GM20000 (cell line): ENCODE data around the gene TJAP1.

ENCODE experiments used
- DNase-seq: peaks from one replicate; pipeline ENCODE4 v3.0.0; 2012; ENCODE audit warnings: low spot score
- TF ChIP-seq, protein P1 (sequence below): IDR thresholded peaks from 2 replicates; pipeline ENCODE4 v1.5.1; 2012; ENCODE audit warnings: mild to moderate bottlenecking, control low read depth; ENCODE audit errors: extremely low read depth, missing control alignments

The TJAP1 gene

DNA sequence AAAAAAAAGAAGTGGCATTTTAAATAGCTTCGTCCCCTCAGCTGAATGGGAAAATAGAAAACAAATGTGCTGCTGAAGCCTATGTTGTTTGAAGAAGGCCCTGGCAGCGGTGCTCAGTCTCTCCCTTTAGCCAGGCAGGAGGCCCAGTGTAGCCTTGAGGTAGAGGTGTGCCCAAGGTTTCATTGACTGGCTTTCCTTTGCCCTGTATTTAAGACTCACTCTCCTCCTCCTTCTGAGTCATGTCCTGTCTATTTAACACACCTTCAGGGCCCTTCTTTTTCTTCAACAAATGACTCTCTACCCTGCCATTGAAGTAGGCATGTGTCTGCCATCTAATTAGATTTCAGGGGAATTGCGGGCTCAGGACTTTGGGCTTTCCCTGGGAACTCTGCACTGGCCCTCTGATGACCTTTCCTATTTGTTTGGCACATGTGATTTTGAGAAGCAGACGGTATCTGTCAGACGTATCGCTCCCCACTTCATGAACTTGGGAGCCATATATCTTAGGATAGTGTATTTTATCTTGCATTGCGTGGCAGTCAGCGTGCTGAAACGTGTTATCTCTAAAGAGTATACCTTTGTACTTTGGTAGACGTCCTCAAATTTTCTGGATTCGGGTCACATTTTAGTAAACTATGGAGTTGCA, 4.3 kb downstream of the TJAP1 start:
- TF ChIP-seq, protein P1, sequence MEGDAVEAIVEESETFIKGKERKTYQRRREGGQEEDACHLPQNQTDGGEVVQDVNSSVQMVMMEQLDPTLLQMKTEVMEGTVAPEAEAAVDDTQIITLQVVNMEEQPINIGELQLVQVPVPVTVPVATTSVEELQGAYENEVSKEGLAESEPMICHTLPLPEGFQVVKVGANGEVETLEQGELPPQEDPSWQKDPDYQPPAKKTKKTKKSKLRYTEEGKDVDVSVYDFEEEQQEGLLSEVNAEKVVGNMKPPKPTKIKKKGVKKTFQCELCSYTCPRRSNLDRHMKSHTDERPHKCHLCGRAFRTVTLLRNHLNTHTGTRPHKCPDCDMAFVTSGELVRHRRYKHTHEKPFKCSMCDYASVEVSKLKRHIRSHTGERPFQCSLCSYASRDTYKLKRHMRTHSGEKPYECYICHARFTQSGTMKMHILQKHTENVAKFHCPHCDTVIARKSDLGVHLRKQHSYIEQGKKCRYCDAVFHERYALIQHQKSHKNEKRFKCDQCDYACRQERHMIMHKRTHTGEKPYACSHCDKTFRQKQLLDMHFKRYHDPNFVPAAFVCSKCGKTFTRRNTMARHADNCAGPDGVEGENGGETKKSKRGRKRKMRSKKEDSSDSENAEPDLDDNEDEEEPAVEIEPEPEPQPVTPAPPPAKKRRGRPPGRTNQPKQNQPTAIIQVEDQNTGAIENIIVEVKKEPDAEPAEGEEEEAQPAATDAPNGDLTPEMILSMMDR, result no peak
- no peak for DNase-seq

DNA sequence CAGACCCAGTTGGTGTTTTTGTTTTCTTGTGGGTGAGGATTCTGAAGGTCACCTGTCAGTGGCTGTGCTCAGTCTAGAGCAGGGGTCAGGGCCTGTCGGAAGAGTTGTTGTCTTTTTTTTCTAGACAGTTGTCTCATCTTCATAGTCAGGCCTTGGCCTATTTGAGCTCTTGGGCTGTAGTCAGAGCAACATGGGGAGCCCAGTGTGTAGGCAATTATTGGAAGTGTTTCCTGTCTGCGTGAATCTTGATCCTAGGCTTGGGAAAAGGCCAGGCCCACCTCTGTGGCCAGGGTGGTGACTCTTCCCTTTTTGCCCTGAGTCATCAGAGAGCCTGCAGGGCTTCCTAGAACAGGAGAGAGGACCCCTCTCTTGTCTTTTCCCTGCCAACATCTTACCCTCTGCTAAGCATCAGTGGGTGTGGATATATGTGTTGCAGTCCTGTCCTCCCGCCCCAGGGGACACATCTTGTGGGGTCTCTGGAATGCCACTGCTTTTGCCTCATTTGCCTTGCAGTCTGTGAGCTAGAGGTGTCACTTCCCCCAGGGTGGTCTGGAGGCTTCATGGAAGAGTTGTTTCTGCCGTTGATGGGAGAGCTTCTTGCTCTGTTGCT, 11.4 kb downstream of the TJAP1 start:
- TF ChIP-seq, protein P1, result no peak
- no peak for DNase-seq

DNA sequence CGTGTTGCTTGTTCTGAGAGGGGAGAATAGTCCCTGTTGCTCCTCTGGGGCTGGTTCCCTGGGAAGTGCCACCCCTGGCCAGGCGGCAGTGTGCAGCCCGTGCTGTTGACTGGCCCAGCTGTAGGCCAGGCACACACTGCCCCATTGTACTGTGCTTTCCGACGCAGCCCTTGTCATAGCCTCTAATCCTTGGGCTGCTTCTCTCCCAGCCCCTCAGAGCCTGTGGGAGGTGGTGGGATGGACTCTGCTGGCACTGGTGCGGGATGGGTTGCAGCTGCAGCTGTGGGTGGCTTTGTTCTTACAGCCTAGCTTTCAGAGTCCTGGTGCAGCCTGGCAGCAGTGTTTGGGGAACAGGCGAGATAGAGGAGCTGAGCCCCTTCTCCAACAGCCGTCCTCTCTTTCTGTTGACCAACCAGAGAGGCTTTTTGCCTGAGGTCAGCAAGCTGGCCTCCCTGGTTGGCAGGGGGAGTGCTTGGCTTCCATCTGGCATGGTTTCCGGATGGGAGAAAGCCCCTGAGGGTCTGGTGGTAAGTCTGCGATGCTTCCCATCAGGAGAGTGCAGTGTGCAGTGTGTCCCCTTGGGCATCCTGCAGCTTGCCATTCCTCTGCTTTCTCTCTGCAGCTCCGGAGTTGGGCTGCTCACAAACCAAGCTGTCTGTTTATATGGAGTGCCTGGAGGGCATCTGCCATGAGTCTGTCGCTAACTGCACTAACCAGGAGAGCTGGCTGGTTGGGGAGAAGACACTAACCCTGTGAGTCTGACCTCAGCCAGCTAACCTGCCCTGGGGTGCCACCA, 12.1 kb downstream of the TJAP1 start:
- no peak for DNase-seq
- TF ChIP-seq, protein P1, result no peak

DNA sequence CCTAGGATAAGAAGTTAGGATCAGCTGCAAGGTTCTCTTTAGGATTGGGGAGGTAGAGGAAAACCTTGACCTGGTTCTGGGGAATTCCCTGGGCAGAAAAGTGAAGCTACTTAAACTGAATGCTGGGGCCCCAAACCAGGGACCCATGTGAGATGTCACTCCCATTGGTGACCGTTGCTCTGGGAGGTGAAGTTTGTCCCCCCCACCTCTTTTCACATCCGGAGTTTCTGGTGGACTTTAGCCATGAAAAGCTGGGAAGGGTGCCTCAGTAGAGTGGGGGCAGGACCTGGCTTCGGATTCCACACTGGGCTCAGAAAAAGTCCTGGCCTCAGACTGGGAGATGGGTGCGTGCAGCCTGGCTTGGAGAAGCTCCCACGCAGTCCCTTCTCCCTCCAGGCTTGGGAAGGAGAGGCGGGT, 13.2 kb downstream of the TJAP1 start:
- DNase-seq, result no peak
- TF ChIP-seq, protein P1, result no peak

DNA sequence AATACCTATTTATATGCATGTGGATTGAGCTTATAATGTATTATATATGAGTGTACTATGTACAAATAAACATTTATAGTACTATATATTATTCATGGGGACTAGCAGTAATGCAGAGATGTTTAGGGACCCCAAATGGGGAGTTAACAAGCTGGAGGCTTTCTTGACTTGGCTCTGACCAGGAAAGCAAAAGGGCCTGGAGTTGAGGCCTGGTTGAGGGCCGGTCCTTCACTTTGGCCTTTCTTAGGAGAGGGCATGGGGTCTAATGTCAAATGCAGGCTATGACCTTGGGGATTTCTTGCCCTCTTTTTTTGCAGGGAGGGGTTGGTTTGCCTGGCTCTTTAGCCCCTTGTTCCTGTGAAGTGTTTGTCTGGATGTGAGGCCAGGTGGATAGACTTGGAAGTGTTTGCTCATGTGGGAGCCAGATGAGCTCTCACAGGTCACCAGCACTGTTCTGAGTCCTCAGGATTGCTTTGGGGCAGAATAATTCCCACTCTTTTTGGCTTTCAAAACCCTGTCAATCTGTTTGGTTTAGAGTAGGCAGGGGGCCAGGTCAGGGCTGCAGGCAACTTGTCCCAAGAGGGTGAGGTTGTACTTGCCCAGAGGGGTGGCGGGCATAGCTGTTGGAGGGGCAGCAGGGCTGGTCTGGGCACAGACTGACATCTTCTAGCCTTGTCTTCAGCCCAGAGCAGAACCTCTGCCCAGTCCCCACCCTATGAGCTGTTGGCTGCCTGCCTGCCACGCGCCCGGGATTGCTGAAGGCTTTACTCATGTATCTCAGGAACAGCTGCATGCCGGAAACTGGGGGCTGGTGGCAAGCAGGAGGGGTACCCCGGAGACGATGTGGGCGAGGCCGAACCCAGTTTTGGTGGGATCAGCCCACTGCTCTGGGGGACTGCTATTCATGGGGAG, 14.6 kb downstream of the TJAP1 start:
- TF ChIP-seq, protein P1, result no peak
- DNase-seq, result no peak

DNA sequence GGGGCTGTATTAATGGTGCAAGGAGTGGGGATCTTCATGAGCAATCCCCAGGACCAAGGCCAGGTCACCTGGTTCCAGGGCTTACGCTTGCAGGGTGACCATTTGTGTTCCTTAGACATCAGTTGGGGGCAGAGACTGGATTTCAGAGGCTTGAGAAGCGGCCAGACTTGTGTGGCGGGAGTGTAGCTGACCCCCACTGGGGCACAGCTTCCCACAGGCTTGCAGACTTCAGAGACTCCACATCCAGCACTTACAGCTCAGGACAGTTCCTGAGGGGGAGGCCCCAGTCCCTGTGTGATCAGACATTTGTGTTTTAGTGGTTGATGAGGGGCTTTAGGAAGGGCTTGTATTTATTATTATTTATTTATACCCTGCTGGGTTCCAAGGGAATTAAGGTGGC, 15.3 kb downstream of the TJAP1 start:
- TF ChIP-seq, protein P1, result no peak
- no peak for DNase-seq
